SU-DHL-6 (cell line): Measurements from ENCODE around the gene KIAA2012.

Source experiments
- H2AFZ ChIP-seq: fragments of 200-600 bp; sonication (generic); 2 replicates; pipeline ENCODE4 v1.6.1; 2014; ENCODE audit warnings: low read depth, mild to moderate bottlenecking, moderate library complexity, mixed read lengths, antibody characterized with exemption, low read length; ENCODE audit not compliant: severe bottlenecking
- H3F3A ChIP-seq: fragments of 200-600 bp; shearing (Covaris generic); 2 replicates; pipeline ENCODE4 v1.6.0; 2016; ENCODE audit warnings: antibody characterized with exemption, mild to moderate bottlenecking; ENCODE audit not compliant: insufficient read depth
- H3K27ac ChIP-seq: fragments of 200-600 bp; sonication (generic); 2 replicates; pipeline ENCODE4 v1.5.1; 2016; ENCODE audit warnings: low read depth, mild to moderate bottlenecking, low read length, moderate library complexity, mixed read lengths
- H3K27me3 ChIP-seq: fragments of 200-600 bp; sonication (generic), shearing (Covaris generic); 2 replicates; pipeline ENCODE4 v1.6.0; 2014; ENCODE audit warnings: mild to moderate bottlenecking, low read length
- H3K36me3 ChIP-seq: fragments of 200-600 bp; sonication (generic); 2 replicates; pipeline ENCODE4 v1.6.1; 2014; ENCODE audit warnings: mild to moderate bottlenecking, low read length, mixed read lengths
- H3K4me2 ChIP-seq: fragments of 300-600, 200-600 bp; shearing (Covaris generic), sonication (generic); 2 replicates; pipeline ENCODE4 v1.6.0; 2014; ENCODE audit warnings: low read length, low read depth, mild to moderate bottlenecking; ENCODE audit not compliant: poor library complexity, severe bottlenecking
- H3K4me3 ChIP-seq: fragments of 200-600 bp; sonication (generic); 2 replicates; pipeline ENCODE4 v1.5.1; 2014; ENCODE audit warnings: antibody characterized with exemption, low read length, mild to moderate bottlenecking, mixed read lengths; ENCODE audit not compliant: insufficient read depth, poor library complexity, severe bottlenecking
- H3K79me2 ChIP-seq: fragments of 200-600 bp; sonication (generic); 2 replicates; pipeline ENCODE4 v1.6.1; 2014; ENCODE audit warnings: mild to moderate bottlenecking, low read length, moderate library complexity; ENCODE audit not compliant: insufficient read depth
- H3K9ac ChIP-seq: fragments of 200-600 bp; sonication (generic); 2 replicates; pipeline ENCODE4 v1.7.0; 2014; ENCODE audit warnings: mild to moderate bottlenecking, low read length
- H3K9me2 ChIP-seq: fragments of 200-600 bp; sonication (generic); replicated peaks from 2 replicates; pipeline ENCODE4 v1.6.1; 2014; ENCODE audit warnings: low read length; ENCODE audit not compliant: insufficient read depth
- H3K9me3 ChIP-seq: fragments of 200-600 bp; sonication (generic); 2 replicates; pipeline ENCODE4 v1.6.1; 2014; ENCODE audit warnings: low read length, mixed read lengths; ENCODE audit not compliant: insufficient read depth
- H4K20me1 ChIP-seq: fragments of 200-600 bp; sonication (generic); 2 replicates; pipeline ENCODE4 v1.6.1; 2014; ENCODE audit warnings: low read depth, mild to moderate bottlenecking, antibody characterized with exemption, low read length, moderate library complexity, mixed read lengths
- CTCF ChIP-seq: fragments of 200-600 bp; sonication (generic); IDR thresholded peaks from one replicate; pipeline ENCODE4 v1.5.1; 2017; ENCODE audit warnings: antibody characterized with exemption, mild to moderate bottlenecking, low read length, moderate library complexity; ENCODE audit not compliant: insufficient read depth, poor library complexity, severe bottlenecking
- EZH2phosphoT487 ChIP-seq: fragments of 200-600 bp; sonication (generic), shearing (Covaris generic); conservative IDR thresholded peaks from 2 replicates; pipeline ENCODE4 v1.6.1; 2018; ENCODE audit warnings: mild to moderate bottlenecking, antibody characterized with exemption, low read length, moderate library complexity, mixed read lengths

Gene KIAA2012

GRCh38 chr2:202249521-202250253, 176.6 kb downstream of the KIAA2012 start:
- Histone ChIP-seq H3K9me3 (no peaks in the 10 kb centered on the region), H3K4me3 (no peak overlapping the region), H3F3A (no peaks in the 10 kb centered on the region), H4K20me1 (no peaks in the 10 kb centered on the region), H3K36me3 (no peaks in the 10 kb centered on the region), H3K79me2 (no peaks in the 10 kb centered on the region), H2AFZ (no peak overlapping the region), H3K9me2 (no peaks in the 10 kb centered on the region), H3K9ac (no peak overlapping the region), H3K27ac (no peak overlapping the region), H3K4me2 (no peak overlapping the region), H3K27me3 (no peaks in the 10 kb centered on the region)
- no peak for TF ChIP-seq EZH2phosphoT487
- TF ChIP-seq CTCF, result no peak

- Histone ChIP-seq H3K4me3 (no peak overlapping the region), H3K36me3 (no peaks in the 10 kb centered on the region), H3K4me2 (no peak overlapping the region), H3F3A (no peaks in the 10 kb centered on the region), H3K9me2 (no peaks in the 10 kb centered on the region), H3K9me3 (no peaks in the 10 kb centered on the region), H3K27ac (no peak overlapping the region), H3K79me2 (no peaks in the 10 kb centered on the region), H4K20me1 (no peaks in the 10 kb centered on the region), H3K9ac (no peak overlapping the region), H2AFZ (no peak overlapping the region), H3K27me3 (no peaks in the 10 kb centered on the region)
- TF ChIP-seq EZH2phosphoT487, result no peak
- TF ChIP-seq CTCF, result no peak
Measured at GRCh38 chr2:202251494-202251893, 178.4 kb downstream of the KIAA2012 start.
